ENCODE data around the gene ENOX1.

The ENOX1 gene

DNA sequence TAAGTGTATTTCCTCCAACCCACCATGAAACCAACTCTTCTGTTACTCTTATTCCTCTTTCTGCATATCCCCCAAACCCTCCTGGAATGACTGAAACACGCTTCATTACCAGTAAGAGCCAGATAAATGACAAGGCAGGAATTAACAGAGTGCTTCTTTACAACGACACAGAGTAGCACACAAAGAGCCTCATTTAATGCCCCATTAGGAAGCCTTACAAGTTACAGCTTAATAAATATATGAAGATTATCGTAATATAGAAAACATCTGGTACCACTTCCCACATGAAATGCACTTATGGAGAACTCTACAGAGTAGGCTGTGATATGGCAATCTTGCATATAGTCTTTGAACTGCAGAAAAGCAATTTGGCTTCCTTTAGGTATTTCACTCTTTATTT, 116.8 kb downstream of the ENOX1 start:
- DNase-seq (ENCODE audit: low read depth): no peak

- DNase-seq (ENCODE audit: low read depth): no peak
Observed at GRCh38 chr13:43669101-43669500, 117.7 kb downstream of the ENOX1 start.

GRCh38 chr13:43666403-43666802, 120.4 kb downstream of the ENOX1 start:
- no peak for DNase-seq (ENCODE audit: low read depth)

GRCh38 chr13:43665388-43665787, 121.4 kb downstream of the ENOX1 start:
- DNase-seq (ENCODE audit: low read depth): no peak

DNA sequence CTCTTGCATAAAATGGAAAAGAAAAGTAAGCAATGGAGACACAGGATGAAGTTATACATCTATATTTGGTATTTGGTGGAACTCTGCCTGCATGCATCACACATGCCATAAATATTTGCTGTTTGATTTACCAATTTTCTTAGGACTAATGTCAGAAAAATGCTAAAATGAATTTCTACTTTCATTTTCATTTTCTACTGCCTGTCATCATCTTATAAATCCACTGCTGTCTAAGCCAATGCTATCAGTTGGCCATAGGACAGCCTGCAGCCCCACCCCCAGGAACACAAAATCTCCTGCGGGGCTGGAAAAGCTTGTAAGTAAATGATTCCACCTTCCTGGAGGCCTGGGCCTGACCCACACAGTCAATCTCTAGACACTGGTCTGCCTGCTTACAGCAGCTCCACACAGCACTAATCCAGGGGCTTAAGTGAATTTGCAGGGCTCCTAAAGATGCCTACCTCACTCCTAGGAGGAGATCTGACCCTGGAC, 122.0 kb downstream of the ENOX1 start:
- DNase-seq (ENCODE audit: low read depth): no peak

DNA sequence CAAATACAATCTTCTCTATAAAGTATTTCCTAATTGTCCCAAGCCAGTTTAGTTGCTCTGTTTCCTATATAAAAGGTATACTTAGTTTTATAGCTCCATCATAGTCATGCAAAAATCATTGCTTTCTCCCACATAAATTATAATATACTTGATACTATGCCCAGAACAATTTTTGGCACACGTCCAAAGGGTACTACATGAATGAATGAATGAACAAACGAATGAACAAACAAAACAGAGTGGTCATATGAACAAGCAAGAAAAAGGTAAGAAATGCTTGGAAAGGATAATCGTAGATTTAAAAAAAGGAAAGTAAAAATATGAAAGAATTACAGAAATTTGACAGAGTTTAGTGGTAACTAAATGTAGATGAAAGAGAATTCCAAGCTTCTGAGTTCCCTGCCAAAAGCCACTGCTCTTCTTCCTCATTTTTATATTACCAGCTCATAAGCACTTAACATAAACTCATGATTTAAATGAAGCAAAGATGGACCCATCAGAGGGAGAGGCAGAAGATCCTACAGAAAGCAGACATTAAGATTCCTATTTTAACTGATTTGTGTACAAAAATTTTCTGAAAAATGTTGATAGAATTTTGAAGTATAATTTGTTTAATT, 123.2 kb downstream of the ENOX1 start:
- DNase-seq (ENCODE audit: low read depth): no peak

- no peak for DNase-seq (ENCODE audit: low read depth)
Observed at GRCh38 chr13:43662976-43663375, 123.8 kb downstream of the ENOX1 start.

- no peak for DNase-seq (ENCODE audit: low read depth)
Observed at GRCh38 chr13:43661161-43661830, 125.5 kb downstream of the ENOX1 start.

GRCh38 chr13:43657485-43657884, 129.3 kb downstream of the ENOX1 start:
- DNase-seq (ENCODE audit: low read depth): no peak

DNA sequence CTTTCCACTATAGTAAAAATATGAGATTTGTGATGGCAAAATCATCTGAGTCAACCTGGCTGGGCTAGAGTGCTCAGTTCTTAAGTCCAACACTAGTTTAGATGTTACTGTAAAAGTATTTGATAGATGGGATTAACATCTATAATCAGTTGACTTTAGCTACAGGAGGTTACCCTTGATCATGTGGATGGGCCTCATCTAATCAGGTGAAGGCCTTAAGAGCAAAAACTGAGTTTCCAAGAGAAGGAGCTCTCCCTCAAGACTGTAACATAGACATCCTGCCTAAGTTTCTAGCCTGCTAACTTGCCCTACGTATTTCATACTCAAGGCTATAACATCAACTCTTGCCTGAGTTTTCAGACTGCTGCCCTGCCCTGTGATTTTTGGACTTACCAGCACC, 132.8 kb downstream of the ENOX1 start:
- DNase-seq (ENCODE audit: low read depth): no peak

DNA sequence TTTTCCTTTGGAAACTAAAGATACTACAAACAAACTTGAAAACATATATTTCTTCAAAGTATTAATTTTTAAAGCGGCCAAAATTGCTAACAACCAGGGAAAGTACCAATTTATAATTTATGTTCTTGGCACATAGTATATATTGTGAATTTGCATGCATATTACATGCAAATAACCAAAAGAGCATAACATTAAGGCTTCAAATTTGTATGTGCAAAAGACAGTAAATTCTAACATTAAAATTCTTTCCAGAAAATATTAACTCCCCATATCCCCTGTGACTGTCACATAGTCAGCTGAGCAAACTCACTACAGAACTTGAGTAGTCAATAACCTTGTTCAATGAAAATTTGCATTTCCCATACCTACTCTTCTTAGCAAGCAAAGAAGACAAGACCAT, 133.4 kb downstream of the ENOX1 start:
- DNase-seq (ENCODE audit: low read depth): no peak

DNA sequence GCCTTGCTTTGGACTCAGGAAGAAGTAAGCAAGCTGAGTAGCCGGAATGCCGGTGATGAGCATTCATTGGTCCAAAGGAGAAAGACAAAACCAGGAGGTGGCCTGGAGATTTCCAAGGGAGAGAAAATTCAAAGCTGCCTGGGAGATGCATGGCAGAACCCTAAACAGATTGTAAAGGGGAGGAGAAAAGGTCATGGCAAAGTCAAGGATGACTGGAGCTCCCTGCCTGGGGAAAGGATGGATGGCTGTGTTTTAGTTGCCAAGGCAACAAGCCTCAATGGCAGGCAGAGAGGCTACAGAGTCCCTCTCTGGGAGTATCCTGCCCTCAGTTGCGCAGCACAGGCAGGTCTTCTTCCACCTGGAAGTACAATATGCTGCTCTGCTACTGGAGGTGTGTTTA, 134.0 kb downstream of the ENOX1 start:
- DNase-seq (ENCODE audit: low read depth): no peak

GRCh38 chr13:43650882-43651281, 135.9 kb downstream of the ENOX1 start:
- no peak for DNase-seq (ENCODE audit: low read depth)

DNA sequence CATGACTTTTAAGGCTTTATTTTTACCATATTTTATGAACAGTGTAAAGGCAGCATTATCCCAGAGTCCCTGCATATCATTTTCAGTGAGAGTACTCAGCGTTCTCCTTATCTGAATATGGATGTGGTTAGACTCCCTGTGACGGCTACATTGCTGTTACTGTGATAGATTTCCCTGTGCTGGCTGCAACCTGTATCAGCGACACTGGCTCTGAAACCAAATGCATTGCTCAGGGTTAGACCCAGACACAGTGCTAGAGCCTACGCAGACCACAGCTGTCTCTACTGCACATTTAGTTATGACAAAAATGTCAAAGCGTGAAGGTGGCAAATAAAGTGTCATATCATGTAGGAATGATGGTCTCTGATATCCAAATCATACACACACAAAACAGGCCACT, 138.0 kb downstream of the ENOX1 start:
- DNase-seq (ENCODE audit: low read depth): no peak

DNA sequence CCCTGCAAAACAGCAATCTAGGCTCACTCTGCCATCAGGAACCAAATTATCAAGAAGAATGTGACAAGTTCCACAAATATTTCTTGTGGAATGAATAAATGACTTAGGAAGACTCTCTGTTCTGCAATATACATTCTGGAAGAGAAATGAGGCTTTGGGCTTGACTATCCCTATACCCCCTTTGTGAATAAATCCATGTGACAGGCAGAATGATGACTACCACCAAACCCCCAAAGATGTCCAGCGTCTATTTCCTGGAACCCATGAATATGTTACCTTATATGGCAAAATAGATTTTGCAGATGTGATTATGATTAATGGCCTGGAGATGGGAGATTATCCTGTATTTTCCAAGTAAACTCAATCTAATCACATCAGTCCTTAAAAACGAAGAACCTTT, 139.3 kb downstream of the ENOX1 start:
- DNase-seq (ENCODE audit: low read depth): no peak

- DNase-seq (ENCODE audit: low read depth): no peak
Observed at GRCh38 chr13:43640476-43640875, 146.3 kb downstream of the ENOX1 start.

- no peak for DNase-seq (ENCODE audit: low read depth)
Observed at GRCh38 chr13:43631106-43631505, 155.7 kb downstream of the ENOX1 start.

DNA sequence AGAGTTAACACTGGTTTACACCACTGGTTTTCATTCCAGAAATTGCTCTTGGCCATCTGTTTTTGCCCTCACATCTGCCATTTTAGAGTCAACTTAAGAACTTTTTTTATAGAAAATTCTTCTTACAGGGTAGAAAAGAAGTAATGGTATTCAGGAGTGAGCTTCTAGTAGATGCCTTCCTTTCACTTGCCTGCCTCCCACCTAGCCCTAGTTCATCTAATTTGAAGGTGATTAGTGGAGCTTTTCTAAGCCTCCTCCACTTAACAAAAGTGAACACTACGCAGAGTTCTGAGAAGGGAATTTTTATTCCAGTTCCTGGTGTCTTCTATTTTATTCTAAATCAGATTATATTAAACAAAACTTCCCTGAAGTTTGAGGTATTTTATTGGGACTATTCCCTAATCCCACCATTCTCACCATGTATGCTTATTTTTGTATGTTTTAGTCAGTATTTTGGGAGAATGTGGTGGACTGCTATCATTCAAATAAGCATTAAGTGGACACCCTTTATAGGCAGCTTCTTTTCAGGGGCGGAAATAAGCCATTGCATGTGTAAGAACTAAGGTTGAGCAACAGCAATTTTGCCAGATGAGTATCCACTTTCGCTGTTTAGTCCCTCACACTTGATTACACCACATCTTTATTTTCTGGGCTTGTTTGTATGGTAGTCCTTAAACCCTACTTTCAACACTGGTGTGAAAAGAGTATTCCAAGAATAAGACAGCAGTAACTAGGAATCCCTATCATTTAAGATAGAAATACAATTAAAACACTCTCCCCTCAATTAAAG, 156.9 kb downstream of the ENOX1 start:
- no peak for DNase-seq (ENCODE audit: low read depth)

DNA sequence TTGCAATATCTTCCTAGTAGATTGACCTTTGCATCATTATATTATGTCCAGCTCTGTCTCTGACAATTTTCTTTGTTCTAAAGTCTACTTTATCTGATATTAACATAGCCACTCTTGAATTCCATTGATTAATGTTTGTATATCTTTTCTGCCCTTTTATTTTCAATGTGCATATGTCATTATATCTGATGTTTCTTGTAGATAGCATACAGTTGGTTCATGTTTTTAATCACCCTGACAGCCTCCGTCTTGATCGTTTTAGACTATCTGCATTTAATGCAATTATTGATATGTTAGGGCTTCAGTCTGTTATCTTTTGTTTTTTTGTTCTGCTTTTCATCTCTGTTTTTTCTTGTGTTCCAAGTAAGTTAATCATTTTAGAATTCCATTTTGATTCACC, 159.8 kb downstream of the ENOX1 start:
- no peak for DNase-seq (ENCODE audit: low read depth)

- no peak for DNase-seq (ENCODE audit: low read depth)
Observed at GRCh38 chr13:43614063-43614462, 172.7 kb downstream of the ENOX1 start.

GRCh38 chr13:43611281-43612273, 175.2 kb downstream of the ENOX1 start:
- DNase-seq (ENCODE audit: low read depth): no peak
